WTC11 (cell line): Measurements from ENCODE around the gene ECE1.

Source experiments
- AFF4 ChIP-seq: sonication (generic); formaldehyde crosslinking; IDR thresholded peaks from 2 replicates; pipeline ENCODE4 v1.8.1; 2023; ENCODE audit warnings: mild to moderate bottlenecking, missing genetic modification reagents, borderline replicate concordance
- ATF1 ChIP-seq: sonication (generic); formaldehyde crosslinking; IDR thresholded peaks from 2 replicates; pipeline ENCODE4 v1.8.1; 2023; ENCODE audit warnings: mild to moderate bottlenecking, moderate library complexity, missing genetic modification reagents
- CTCF ChIP-seq: fragments of 200-600 bp; IDR thresholded peaks from 2 replicates; pipeline ENCODE4 v1.8.0; 2022; ENCODE audit warnings: antibody characterized with exemption
- E2F1 ChIP-seq: sonication (generic); formaldehyde crosslinking; IDR thresholded peaks from 2 replicates; pipeline ENCODE4 v1.8.0; 2022; ENCODE audit warnings: mild to moderate bottlenecking, missing genetic modification reagents
- FOXP1 ChIP-seq: sonication (generic); formaldehyde crosslinking; IDR thresholded peaks from 2 replicates; pipeline ENCODE4 v1.8.0; 2022; ENCODE audit warnings: missing genetic modification reagents, mild to moderate bottlenecking, moderate library complexity, borderline replicate concordance
- JUN ChIP-seq: sonication (generic); formaldehyde crosslinking; IDR thresholded peaks from 2 replicates; pipeline ENCODE4 v1.8.0; 2023; ENCODE audit warnings: mild to moderate bottlenecking, missing genetic modification reagents
- MAX ChIP-seq: sonication (generic); formaldehyde crosslinking; IDR thresholded peaks from 2 replicates; pipeline ENCODE4 v1.8.0; 2022; ENCODE audit warnings: mild to moderate bottlenecking, missing genetic modification reagents
- USF1 ChIP-seq: sonication (generic); formaldehyde crosslinking; IDR thresholded peaks from 2 replicates; pipeline ENCODE4 v1.8.0; 2022; ENCODE audit warnings: mild to moderate bottlenecking, missing genetic modification reagents
- ZBTB43 ChIP-seq: sonication (generic); formaldehyde crosslinking; IDR thresholded peaks from 2 replicates; pipeline ENCODE4 v1.8.1; 2023; ENCODE audit warnings: mild to moderate bottlenecking, missing genetic modification reagents
- ZNF121 ChIP-seq: sonication (generic); formaldehyde crosslinking; IDR thresholded peaks from 2 replicates; pipeline ENCODE4 v1.8.0; 2023; ENCODE audit warnings: missing genetic modification reagents

GRCh38 chr1:21318057-21318713, 27.9 kb upstream of the ECE1 start:
- TF ChIP-seq ATF1 (CRISPR knock-in tag) (no peak), FOXP1 (CRISPR knock-in tag) (no peak), AFF4 (no peak), CTCF (no peak), JUN (CRISPR knock-in tag) (no peak), MAX (CRISPR knock-in tag) (no peak), E2F1 (CRISPR knock-in tag) (no peak), ZBTB43 (CRISPR knock-in tag) (no peak), ZNF121 (CRISPR knock-in tag) (no peak), USF1 (CRISPR knock-in tag) (no peak)
